H7 (cell line): ENCODE measurements around the gene MOSPD3. TPM values are rescaled to one million over a fixed set of nuclear protein-coding genes. Genes with fewer than 3 reads are reported as not detected.

ENCODE experiments used
- DNase-seq: peaks from one replicate; pipeline ENCODE4 v3.0.0; 2012
- H3K27me3 ChIP-seq: 2 replicates; pipeline ENCODE4 v1.6.0; 2011; ENCODE audit warnings: mild to moderate bottlenecking, low read length; ENCODE audit not compliant: control insufficient read depth, insufficient read depth
- H3K36me3 ChIP-seq: replicated peaks from 2 replicates; pipeline ENCODE4 v1.5.1; 2011; ENCODE audit warnings: low read length; ENCODE audit not compliant: control insufficient read depth, insufficient read depth
- H3K4me3 ChIP-seq: 2 replicates; pipeline ENCODE4 v1.5.1; 2011; ENCODE audit warnings: low read depth, mild to moderate bottlenecking, control low read depth, low read length, moderate library complexity; ENCODE audit not compliant: insufficient read depth
- total RNA-seq: library from RNA; depleted of rRNA; stranded (reverse); fragments of >200 nt; shearing (Covaris generic); gene quantifications from 2 replicates; pipeline ENCODE4 v1.2.3, GENCODE V29; 2014

The MOSPD3 gene
- total RNA-seq, 1 experiment from 2014 or later: 21.8 TPM

DNA sequence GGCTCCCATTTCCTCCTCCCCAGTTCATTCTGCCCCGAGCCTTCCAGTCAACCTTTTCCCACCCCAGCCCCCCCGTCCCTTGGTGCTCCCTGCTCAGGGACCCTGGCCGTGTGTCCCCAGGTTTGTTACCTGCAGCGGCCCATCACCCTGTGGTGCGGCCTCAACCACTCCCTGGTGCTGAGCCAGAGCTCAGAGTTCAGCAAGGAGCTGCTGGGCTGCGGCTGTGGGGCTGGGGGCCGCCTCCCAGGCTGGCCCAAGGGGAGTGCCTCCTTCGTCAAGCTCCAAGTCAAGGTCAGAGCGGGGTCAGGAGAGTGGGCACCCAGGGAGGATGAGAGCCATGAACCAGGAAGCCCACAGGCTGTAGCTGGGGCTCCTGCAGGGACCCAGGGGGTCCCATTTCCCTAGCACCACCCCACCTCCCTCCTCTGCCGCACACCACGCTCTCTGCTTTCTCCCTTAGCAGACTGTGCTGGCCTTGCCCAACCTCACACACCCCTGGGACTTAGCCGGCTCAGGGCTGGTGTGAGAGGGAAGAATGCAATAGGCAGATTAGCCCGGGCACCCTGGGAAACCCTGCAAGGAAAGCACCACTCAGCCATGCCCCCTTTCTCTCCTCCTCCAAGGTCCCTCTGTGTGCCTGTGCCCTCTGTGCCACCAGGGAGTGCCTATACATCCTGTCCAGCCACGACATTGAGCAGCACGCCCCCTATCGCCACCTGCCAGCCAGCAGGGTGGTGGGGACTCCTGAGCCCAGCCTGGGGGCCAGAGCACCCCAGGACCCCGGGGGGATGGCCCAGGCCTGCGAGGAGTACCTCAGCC lies 12.2 kb upstream of the MOSPD3 start:
- Histone ChIP-seq H3K27me3 (peaks cover 2% of the 10 kb centered on the region), H3K36me3 (peaks cover 7% of the 10 kb centered on the region), H3K4me3 (no peak overlapping the region)
- DNase-seq: peak; percentile 71

DNA sequence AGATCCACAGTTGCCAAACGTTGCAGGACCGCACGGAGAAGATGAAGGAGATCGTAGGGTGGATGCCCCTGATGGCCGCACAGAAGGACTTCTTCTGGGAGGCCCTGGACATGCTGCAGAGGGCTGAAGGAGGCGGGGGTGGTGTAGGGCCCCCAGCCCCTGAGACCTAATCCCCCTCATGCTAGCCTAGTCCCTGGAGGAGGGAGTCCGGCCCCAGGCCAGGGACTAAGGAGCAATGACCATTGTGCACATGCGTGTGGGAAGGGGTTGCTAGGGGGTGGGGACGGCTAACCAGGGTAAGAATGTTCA lies 11.7 kb upstream of the MOSPD3 start:
- Histone ChIP-seq H3K36me3 (peaks cover 7% of the 10 kb centered on the region), H3K4me3 (no peak overlapping the region), H3K27me3 (peaks cover 8% of the 10 kb centered on the region)
- DNase-seq: no peak

DNA sequence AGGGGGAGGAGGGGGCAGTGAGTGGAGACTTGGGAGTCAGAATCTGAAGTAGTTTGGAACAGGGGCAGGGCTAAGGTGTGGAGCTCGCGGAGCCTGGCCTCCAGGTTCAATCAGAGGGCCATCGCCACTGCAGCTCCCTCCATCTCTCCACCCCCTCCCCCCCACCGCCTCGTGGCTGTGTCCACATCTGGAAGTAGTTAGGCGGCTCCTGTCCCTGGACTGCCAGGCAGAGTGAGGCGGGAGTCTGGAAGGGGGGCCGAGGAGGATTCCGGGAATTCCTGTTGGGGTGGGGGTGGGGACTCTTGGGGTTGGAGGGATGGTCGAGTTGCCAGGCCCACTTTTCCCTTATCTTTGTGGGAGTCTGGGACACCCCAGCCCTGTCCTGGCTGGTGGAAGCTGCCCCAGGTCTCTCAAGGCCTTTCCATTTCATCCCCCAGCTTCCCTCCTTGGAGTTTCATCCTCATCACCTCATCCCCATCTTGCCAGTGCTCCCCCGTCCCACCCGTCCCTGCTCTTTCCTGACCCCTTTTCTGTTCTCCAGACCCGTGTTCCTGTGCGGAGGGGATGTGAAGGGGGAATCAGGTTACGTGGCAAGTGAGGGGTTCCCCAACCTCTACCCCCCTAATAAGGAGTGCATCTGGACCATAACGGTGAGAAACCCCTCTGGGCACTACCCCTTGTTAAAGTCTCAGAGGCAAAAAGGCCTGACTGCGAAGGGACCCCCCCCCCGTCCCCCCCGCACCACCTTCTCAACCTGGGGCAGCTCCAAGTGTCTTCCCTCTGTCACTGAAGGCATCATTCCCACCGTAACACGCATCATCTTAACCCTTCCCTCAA lies 9.2 kb upstream of the MOSPD3 start:
- Histone ChIP-seq H3K4me3 (peak overlapping the region; percentile 69), H3K36me3 (peaks cover 6% of the 10 kb centered on the region), H3K27me3 (peaks cover 16% of the 10 kb centered on the region)
- peak; percentile 91 for DNase-seq

DNA sequence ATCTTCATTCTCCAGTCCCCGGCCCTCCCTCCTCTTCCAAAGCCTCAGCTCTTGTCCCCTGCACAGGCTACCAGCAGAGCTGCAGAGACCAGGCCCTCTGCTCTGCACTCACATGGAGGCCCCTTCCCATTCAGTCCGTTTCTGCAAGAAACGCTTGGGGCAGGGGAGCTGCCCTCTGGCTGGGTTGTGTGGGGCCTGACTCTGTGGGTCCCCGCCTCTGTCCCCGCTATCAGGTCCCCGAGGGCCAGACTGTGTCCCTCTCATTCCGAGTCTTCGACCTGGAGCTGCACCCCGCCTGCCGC lies 8.7 kb upstream of the MOSPD3 start:
- DNase-seq: no peak
- peaks cover 16% of the 10 kb centered on the region for H3K27me3 ChIP-seq
- peak overlapping the region; percentile 69 for H3K4me3 ChIP-seq

DNA sequence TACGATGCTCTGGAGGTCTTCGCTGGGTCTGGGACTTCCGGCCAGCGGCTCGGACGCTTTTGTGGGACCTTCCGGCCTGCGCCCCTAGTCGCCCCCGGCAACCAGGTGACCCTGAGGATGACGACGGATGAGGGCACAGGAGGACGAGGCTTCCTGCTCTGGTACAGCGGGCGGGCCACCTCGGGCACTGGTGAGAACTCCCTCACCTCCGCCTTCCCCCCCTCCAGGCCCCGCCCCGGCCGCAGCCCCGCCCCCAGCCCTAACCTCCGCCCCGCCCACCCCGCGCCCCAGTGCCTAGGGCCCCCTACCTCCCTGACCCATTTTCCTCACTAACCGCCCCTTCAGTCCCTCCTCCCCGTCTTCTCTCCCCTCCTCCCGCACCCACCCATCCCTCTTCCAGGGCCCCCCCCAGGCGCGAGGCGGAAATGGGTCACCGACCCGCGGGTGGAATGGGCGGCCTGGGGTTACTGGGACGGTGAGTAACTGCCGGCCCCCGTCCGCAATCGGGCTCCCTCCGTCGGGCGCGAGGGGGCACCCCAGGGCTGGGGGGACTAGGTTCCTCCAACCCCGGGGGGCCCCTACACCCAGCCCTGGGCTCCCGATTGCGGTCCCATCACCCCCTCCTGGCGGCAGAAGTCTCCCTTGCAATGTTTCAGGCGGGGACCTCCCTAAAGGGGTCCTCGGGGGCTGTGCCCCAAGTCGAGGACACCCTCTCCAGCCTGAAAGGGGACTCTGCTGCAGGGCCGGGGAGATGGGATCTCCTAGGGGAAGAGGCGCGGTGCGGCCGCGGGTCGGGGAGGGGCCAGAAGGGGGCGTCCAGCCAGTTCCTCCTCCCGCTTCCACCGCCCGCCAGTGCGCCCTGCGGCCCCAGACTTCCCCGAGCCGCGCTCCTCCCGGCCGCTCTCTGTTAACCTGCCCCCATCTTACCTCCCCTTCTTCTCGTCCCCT lies 8.0 kb upstream of the MOSPD3 start:
- peaks cover 2% of the 10 kb centered on the region for H3K36me3 ChIP-seq
- peak; percentile 99 for DNase-seq
- H3K27me3 ChIP-seq: peaks cover 16% of the 10 kb centered on the region
- peak overlapping the region; percentile 69 for H3K4me3 ChIP-seq

More for the DNA sequence above, 8.7 kb upstream of the MOSPD3 start:
- peaks cover 2% of the 10 kb centered on the region for H3K36me3 ChIP-seq

DNA sequence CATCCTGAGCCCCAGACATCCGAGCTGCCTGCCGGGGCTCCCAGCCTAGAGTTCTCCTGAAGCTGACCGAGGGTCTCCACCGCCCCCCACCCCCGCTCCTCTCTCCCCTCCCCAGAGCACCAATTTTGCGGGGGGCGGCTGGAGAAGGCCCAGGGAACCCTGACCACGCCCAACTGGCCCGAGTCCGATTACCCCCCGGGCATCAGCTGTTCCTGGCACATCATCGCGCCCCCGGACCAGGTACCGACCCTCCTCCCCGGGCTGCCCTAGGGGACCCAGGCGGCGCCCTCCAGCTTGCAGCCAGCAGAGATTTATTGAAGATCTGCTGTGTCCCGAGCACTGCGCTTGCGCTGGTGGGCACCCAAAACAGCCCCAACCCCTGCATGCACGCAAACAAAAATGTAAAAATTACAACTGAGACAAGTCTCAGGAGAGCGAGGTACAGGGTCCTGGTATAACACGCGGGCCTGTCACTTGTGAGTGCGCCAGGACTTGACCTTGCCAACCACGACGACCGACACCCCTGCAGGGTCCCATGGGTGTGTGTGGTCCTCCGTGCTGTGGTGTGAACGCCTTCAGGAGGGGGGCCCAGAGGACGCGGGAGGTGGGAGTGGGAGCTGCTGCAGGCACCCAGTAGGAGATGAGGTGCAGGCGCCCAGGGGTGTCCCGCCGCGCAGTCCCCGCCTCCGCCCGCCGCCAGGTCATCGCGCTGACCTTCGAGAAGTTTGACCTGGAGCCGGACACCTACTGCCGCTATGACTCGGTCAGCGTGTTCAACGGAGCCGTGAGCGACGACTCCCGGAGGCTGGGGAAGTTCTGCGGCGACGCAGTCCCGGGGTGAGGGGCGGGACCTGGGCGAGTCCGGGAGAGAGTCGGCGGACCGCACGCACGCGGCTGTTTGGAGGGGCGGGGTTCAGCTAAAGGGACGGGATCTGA lies 7.1 kb upstream of the MOSPD3 start:
- Histone ChIP-seq H3K4me3 (peak overlapping the region; percentile 69), H3K27me3 (peaks cover 16% of the 10 kb centered on the region), H3K36me3 (peaks cover 2% of the 10 kb centered on the region)
- peak; percentile 91 for DNase-seq

DNA sequence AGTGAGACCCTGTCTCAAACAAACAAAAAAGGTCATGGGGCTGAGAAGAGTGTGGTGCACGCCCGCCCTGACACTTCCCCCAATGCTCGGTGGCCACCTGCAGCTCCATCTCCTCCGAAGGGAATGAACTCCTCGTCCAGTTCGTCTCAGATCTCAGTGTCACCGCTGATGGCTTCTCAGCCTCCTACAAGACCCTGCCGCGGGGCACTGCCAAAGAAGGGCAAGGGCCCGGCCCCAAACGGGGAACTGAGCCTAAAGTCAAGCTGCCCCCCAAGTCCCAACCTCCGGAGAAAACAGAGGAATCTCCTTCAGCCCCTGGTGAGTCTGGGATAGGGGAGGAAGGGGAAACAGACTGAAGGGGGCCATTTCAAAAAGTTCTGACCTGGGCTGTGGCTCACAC lies 6.0 kb upstream of the MOSPD3 start:
- H3K36me3 ChIP-seq: peaks cover 2% of the 10 kb centered on the region
- H3K27me3 ChIP-seq: peaks cover 16% of the 10 kb centered on the region
- peak; percentile 25 for DNase-seq
- H3K4me3 ChIP-seq: no peak overlapping the region

DNA sequence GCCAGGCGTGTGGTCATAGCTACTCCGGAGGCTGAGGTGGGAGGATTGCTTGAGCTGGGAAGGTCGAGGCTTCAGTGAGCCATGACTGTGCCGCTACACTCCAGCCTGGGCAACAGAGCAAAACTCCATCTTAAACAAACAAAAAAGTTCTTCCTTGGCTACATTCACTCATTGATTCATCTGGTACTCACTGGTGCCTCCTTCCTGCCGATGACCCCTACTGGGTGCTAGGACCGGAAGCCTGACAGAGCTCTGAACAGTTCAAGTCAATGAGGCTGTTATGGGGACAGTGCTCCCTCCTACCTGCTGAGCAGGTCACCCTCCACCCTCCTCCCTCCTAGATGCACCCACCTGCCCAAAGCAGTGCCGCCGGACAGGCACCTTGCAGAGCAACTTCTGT lies 5.2 kb upstream of the MOSPD3 start:
- peaks cover 16% of the 10 kb centered on the region for H3K27me3 ChIP-seq
- H3K4me3 ChIP-seq: no peak overlapping the region
- peak; percentile 20 for DNase-seq
- H3K36me3 ChIP-seq: peaks cover 2% of the 10 kb centered on the region

DNA sequence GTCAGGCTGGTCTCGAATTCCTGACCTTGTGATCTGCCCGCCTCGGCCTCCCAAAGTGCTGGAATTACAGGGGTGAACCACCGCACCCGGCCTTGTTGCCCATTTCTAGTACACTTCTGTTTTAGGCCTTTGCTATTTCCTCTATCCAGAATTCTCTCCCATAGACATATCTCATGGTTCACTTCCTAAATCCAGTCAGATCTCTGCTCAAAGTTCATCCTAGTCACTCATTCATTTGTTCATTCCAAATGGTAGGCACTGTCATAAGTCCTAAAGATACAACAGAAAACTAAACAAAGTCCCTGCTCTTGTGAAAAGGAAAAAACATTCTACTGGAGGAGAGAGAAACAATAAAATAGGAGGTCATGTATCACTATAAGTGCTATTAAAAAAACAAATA lies 2.4 kb upstream of the MOSPD3 start:
- no peak for DNase-seq

DNA sequence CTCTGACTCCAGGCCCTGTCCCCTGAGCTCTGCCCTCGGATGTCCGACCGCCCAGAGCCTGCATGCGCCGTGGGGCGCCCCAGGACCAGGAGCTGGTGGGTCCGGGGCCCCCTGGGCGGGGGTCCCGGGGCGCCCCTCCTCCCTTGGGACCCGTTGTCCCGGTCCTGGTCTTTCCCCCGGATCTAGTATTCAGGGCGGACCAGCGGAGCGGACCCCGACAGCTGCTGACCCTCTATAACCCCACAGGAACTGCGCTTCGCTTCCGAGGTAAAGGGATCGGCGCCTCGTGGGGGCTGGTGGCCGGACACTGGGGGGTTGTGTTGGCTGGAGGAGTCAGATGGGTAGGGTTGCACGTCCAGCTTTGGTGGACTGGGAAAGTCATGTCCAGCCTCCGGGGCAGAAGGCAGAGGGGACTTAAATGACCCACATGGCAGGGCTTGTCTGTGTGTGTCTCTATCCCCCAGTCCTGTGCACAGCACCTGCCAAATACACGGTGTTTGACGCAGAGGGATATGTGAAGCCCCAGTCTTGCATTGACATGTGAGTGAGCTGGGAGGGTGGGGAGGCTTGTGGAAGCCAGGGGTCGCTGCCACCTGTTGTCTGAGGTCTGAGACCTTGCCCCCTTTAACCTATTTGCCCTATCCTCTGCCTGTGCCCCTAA lies 520 bp downstream of the MOSPD3 start:
- peaks cover 5% of the 10 kb centered on the region; the same call in 1 of the 2 replicates for H3K27me3 ChIP-seq
- H3K4me3 ChIP-seq: peak overlapping the region; percentile 61
- H3K36me3 ChIP-seq: peaks cover under 1% of the 10 kb centered on the region; the same call in 1 of the 2 replicates
- peak; percentile 77 for DNase-seq

More for the DNA sequence above, 2.4 kb upstream of the MOSPD3 start:
- peaks cover 20% of the 10 kb centered on the region for H3K27me3 ChIP-seq
- peaks cover 2% of the 10 kb centered on the region for H3K36me3 ChIP-seq
- no peak overlapping the region for H3K4me3 ChIP-seq

DNA sequence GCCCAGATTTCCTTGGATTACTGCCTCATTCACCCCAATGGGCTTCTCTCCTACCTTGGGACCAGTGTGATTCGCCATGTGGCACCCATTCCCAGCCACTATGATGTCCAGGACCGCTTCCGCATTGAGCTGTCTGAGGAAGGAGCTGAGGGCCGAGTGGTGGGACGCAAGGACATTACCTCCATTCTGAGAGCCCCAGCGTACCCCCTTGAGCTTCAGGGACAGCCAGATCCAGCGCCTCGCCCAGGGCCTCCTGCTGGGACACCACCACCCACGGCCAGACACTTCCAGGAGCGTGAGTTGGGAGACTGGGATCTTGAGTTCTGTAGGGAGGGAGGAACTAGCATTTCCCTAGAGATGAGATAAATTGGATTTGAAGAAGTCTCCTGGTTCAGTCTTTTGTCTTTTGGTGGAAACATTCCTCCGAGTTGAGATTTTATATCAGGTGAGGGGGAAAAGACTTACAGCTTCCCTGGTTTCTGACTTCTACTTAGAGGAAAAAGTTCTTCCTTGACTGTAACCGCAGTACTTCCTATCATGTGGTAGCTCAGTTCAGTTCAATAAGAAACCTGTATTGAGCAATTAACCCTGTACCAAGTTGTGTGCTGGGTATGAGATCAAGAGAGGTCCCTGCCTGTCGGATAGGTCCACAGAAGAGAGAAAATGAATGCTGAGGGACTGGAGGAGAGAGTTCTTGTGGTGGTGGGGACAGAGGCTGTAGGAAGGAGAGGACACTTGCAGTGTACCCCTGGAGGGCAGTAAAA lies 1.3 kb downstream of the MOSPD3 start:
- Histone ChIP-seq H3K27me3 (peaks cover 5% of the 10 kb centered on the region; the same call in 1 of the 2 replicates), H3K4me3 (no peak overlapping the region)

DNA sequence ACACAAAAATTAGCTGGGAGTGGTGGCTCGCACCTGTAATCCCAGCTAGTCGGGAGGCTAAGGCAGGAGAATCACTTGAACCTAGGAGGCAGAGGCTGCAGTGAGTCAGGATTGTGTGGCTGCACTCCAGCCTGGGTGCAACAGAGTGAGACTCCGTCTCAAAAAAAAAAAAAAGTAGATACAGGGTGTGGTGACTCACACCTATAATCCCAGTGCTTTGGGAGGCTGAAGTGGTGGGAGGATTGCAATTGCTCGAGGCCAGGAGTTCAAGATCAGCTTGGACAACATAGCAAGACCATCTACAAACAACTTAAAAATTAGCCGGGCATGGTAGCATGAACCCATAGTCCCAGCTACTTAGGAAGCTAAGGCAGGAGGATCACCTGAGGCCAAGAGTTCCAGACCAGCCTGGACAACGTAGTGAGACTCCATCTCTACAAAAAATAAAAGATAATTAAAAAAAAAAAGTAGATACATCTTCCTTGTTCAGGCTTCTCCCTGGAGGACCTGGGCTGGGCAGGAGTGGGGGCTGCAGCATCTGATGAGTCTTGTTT lies 2.0 kb downstream of the MOSPD3 start:
- peaks cover 5% of the 10 kb centered on the region; the same call in 1 of the 2 replicates for H3K27me3 ChIP-seq
- DNase-seq: no peak
- H3K36me3 ChIP-seq: no peaks in the 10 kb centered on the region
- no peak overlapping the region for H3K4me3 ChIP-seq

More for the DNA sequence above, 1.3 kb downstream of the MOSPD3 start:
- H3K36me3 ChIP-seq: no peaks in the 10 kb centered on the region
- no peak for DNase-seq
